ENCODE results near the gene SLC6A6. TPM values are rescaled to one million over a fixed set of nuclear protein-coding genes. Genes with fewer than 3 reads are reported as not detected.

The SLC6A6 gene
- polyA plus RNA-seq, 1 of the 3 experiments (the other 2 are of a cell fraction): 19.1 TPM

GRCh38 chr3:14532691-14533456 lies 130.5 kb downstream of the SLC6A6 start:
- Histone ChIP-seq H3K79me2 (ENCODE audit: insufficient read depth) (no peaks in the 10 kb centered on the region), H3K27me3 (ENCODE audit: insufficient read depth) (0 out of 2 replicates have a peak, but pooled peaks cover 6% of the 10 kb centered on the region), H2AFZ (ENCODE audit: low read depth) (no peak overlapping the region), H3K4me2 (no peak overlapping the region), H3K9me2 (no peaks in the 10 kb centered on the region), H3K27ac (ENCODE audit: low read depth in 2 of 2, low read length in 1 of 2) (peak overlapping the region in 1 of 2 experiments; percentile 16; a peak in 1 of 4 replicates), H4K20me1 (ENCODE audit: insufficient read depth) (no peaks in the 10 kb centered on the region), H3F3A (replicated peaks; ENCODE audit: insufficient read depth) (no peaks in the 10 kb centered on the region), H3K36me3 (replicated peaks in 1 of 2; ENCODE audit: control insufficient read depth in 1 of 2, insufficient read depth in 2 of 2, low read length in 1 of 2) (no peaks in the 10 kb centered on the region), H3K9me3 (no peaks in the 10 kb centered on the region), H3K4me1 (ENCODE audit: control insufficient read depth in 1 of 2, insufficient read depth in 2 of 2, low read depth in 1 of 2, low read length in 1 of 2) (peaks cover 0 to 34% of the 10 kb centered on the region in 2 experiments; a peak in 1 of 4 replicates), H3K4me3 (ENCODE audit: low read depth in 2 of 2, low read length in 1 of 2) (no peak overlapping the region), H3K9ac (no peak overlapping the region)
- 56% methylated on average over 16 of the region's 20 CpGs for WGBS (ENCODE audit: low lambda C conversion rate)
- DNase-seq: peak; percentile 50
- ChIA-PET CTCF (interaction anchor here (0.8 to 10.1 kb wide), 3 partner anchors 14 to 24 kb away, joined by 3 to 91 read pairs (median 8); no protein-coding TSS in a partner anchor), POLR2A (no interaction called here)
- TF ChIP-seq MAX (IDR thresholded peaks at IDR 0.05; ENCODE audit: low read depth): no peak
- TF ChIP-seq FOXJ3 (CRISPR knock-in tag; IDR thresholded peaks at IDR 0.05): no peak
- TF ChIP-seq CHD2 (IDR thresholded peaks at IDR 0.05; ENCODE audit: low read length, partially characterized antibody): no peak
- TF ChIP-seq GATA2 (CRISPR knock-in tag; IDR thresholded peaks at IDR 0.05): peak; percentile 29; the same call in 1 of the 2 replicates

GRCh38 chr3:14533457-14533958 lies 131.1 kb downstream of the SLC6A6 start:
- CTCF ChIA-PET: interaction anchor here (0.8 to 10.1 kb wide), 4 partner anchors 14 to 66 kb away, joined by 3 to 91 read pairs (median 7); no protein-coding TSS in a partner anchor

More at GRCh38 chr3:14533457-14533958, 131.1 kb downstream of the SLC6A6 start:
- Histone ChIP-seq H3K27ac (ENCODE audit: low read depth in 2 of 2, low read length in 1 of 2) (peak overlapping the region in 1 of 2 experiments; percentile 16; a peak in 2 of 4 replicates), H3K9me3 (no peaks in the 10 kb centered on the region), H3K79me2 (ENCODE audit: insufficient read depth) (no peaks in the 10 kb centered on the region), H3K4me1 (ENCODE audit: control insufficient read depth in 1 of 2, insufficient read depth in 2 of 2, low read depth in 1 of 2, low read length in 1 of 2) (peaks cover 0 to 34% of the 10 kb centered on the region in 2 experiments; a peak in 1 of 4 replicates), H4K20me1 (ENCODE audit: insufficient read depth) (no peaks in the 10 kb centered on the region), H3K4me2 (no peak overlapping the region), H3F3A (replicated peaks; ENCODE audit: insufficient read depth) (no peaks in the 10 kb centered on the region), H3K9me2 (no peaks in the 10 kb centered on the region), H3K4me3 (ENCODE audit: low read depth in 2 of 2, low read length in 1 of 2) (no peak overlapping the region), H2AFZ (ENCODE audit: low read depth) (no peak overlapping the region), H3K27me3 (ENCODE audit: insufficient read depth) (0 out of 2 replicates have a peak, but pooled peaks cover 6% of the 10 kb centered on the region), H3K9ac (no peak overlapping the region), H3K36me3 (replicated peaks in 1 of 2; ENCODE audit: control insufficient read depth in 1 of 2, insufficient read depth in 2 of 2, low read length in 1 of 2) (no peaks in the 10 kb centered on the region)
- 80% methylated on average over 11 of the region's 14 CpGs for WGBS (ENCODE audit: low lambda C conversion rate)
- no peak for DNase-seq
- TF ChIP-seq CHD2 (IDR thresholded peaks at IDR 0.05; ENCODE audit: low read length, partially characterized antibody) (no peak), JUND (IDR thresholded peaks at IDR 0.05) (no peak), EP300 (IDR thresholded peaks at IDR 0.05; ENCODE audit: borderline replicate concordance in 1 of 2, low read depth in 1 of 2, low read length in 1 of 2) (no peak), TAF1 (IDR thresholded peaks at IDR 0.05; ENCODE audit: borderline replicate concordance, low read depth, low read length) (no peak), RFX5 (IDR thresholded peaks at IDR 0.05; ENCODE audit: low read length) (no peak), YY1 (IDR thresholded peaks at IDR 0.05; ENCODE audit: low read depth) (no peak), NFIC (IDR thresholded peaks at IDR 0.05; ENCODE audit: borderline replicate concordance) (no peak), MEF2A (IDR thresholded peaks at IDR 0.05; ENCODE audit: borderline replicate concordance, low read depth) (no peak), USF1 (IDR thresholded peaks at IDR 0.05; ENCODE audit: borderline replicate concordance, low read depth) (no peak), SMC3 (IDR thresholded peaks at IDR 0.05; ENCODE audit: low read depth, low read length) (no peak), USF2 (IDR thresholded peaks at IDR 0.05; ENCODE audit: borderline replicate concordance, low read depth, low read length) (no peak), PBX3 (IDR thresholded peaks at IDR 0.05) (no peak), RAD21 (IDR thresholded peaks at IDR 0.05; ENCODE audit: low read length) (no peak), ZBTB33 (IDR thresholded peaks at IDR 0.05; ENCODE audit: borderline replicate concordance, low read depth) (no peak), GABPA (IDR thresholded peaks at IDR 0.05; ENCODE audit: low read depth) (no peak), ELF1 (IDR thresholded peaks at IDR 0.05) (no peak), MAX (IDR thresholded peaks at IDR 0.05; ENCODE audit: low read depth) (no peak), MXI1 (IDR thresholded peaks at IDR 0.05; ENCODE audit: low read depth, low read length) (no peak)
- POLR2A ChIA-PET: no interaction called here

All from SK-N-SH (cell line).